ENCODE data around the gene CTNNA1.

CTNNA1 gene

DNA sequence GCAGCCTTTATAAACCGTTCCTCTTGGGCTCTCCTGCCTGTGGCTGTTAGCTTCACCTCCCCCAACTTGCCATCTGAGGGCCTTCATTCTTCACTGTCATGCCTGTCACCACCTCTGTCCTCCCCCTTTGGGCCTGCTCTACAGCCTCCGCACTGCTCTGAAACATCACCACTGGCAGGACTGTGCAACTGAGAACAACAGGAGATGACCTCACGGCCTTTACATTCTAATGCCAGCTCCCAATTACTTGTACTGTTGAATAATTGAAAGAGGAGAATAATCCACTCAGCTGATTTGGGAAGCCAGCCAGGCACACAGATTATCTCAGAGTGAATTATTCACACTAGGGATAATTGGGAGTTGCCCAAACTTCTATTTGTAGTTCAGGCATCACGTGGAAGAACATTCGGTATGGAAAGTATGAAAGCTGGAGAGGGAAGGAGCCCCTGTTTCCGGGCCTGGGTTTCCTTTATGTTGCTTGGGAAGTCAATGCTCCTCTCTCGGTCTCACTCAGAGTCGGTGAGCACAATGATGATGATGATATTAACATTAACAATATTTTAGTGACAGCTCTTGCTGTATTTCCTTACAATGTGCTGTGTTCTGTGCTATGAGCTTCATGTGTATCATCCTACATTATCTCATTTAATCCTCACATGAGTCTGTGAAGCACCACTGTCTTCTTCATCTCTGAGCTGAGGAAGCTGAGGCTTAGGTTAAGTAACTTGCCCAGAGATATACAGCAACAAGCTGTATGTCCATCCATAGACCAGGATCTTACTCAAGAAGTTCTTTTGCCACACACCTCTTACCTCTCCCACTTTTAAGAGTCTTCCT is 221.2 kb downstream of the CTNNA1 start:
- no peak for DNase-seq

DNA sequence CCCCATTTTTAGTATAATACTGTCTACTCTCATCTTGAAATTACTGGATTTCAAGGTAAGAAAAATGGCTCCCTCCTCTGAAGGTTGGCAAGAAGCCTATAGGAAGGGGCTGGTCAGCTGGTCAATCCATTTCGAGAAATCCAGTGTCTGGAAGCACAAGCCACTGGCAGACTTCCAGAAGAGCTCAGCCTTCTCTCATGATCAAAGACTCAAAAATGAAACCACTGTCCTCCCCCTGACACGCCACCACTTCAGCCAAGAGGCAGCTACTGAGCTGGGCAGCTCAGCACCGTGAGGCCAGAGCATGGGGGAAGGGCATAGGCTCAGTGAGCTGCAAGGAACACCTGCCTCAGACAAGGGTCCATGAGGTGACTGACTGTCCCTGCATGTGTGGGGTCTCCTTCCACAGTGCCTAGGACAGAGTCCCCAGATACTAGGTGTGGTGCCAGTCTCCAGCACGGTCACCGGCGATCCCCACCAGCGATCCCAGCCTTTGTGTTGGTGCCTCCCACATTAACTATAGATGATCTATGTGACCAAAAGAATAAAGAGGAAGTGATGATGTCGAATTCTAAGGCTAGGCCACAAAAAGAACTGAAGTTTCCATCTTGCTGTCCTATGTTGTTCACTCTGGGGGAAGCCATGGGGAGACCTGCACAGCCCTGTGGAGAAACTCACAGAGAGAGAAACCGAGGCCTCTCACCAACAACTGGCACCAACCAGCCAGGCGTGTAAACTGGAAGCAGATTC is 222.0 kb downstream of the CTNNA1 start:
- DNase-seq = no peak

DNA sequence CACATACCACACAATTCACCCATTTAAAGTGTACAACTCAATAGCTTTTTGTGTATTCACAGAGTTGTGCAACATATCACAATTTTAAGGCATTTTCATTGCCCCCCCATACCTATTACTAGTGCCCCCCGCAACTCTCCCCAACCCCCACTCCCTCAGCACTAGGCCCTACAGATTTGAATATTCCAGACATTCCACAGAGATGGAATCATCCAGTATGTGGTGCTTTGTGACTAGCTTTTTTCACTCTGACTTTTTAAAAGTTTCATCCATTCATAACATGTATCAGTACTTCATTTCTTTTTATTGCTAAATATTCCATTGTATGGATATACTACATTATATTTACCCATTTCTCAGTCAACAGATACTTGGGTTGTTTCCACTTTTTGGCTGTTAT is 224.9 kb downstream of the CTNNA1 start:
- DNase-seq = no peak

DNA sequence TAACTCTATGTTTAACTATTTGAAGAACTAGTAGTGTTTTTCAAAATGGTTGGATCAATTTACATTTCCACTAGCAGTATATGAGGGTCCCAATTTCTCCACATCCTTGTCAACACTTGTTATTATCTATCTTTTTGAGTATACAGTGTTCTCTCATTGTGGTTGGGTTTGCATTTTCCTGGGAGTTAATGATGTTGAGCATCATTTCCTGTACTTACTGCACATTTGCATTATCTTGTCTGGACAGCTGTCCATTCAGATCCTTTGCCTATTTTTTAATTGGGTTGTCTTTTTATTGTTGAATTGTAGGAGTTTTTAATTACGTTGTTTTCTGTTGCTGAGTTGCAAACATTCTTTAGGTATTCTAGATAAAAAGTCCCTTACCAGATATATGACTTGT is 225.4 kb downstream of the CTNNA1 start:
- no peak for DNase-seq

DNA sequence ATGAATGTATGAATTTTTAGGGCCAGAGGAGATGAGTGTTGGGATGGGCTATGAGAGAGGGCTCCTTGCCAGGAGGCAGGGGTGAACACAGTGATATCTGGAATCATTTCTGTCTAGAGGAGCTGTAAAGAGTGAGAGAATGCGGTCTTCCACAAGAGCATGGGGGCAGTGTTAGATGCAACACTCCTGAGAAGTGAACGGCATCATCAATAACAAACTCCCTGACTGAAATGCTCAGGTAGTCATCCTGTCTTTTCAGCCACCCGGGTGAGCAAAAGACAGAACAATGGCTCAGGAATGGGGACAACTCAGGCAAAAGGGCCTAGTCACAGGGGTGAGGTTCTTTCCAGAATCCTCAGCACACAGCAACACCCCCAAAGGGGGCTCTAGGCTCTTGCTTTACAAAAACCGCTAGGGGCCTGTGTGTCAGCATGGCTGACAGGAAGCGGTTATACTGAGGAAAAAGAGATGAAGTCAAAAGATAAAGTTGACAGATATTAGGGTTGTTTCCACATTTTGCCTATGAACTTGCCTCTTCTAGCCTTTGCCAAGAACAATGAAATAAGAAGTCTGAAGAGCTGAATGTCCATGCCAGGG is 226.6 kb downstream of the CTNNA1 start:
- no peak for DNase-seq

DNA sequence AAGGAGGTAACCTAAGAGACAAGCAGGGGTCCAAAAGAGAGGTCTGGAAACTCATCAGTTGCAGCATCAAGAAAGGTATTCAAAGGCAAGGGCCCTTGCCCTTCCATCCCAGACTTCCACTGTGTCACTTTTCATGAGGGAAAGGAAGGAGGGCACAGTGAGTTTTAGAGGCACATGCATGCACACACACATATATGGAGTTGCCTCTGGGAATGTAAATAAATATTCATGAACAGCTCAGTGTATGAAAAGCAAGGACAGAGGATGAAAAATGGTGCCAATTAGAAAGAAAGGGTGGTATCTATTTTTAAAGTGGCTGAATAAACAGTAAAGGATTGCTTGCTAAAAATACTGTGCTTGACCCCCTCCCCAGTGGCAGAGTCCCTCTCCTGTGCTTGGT is 227.2 kb downstream of the CTNNA1 start:
- no peak for DNase-seq

DNA sequence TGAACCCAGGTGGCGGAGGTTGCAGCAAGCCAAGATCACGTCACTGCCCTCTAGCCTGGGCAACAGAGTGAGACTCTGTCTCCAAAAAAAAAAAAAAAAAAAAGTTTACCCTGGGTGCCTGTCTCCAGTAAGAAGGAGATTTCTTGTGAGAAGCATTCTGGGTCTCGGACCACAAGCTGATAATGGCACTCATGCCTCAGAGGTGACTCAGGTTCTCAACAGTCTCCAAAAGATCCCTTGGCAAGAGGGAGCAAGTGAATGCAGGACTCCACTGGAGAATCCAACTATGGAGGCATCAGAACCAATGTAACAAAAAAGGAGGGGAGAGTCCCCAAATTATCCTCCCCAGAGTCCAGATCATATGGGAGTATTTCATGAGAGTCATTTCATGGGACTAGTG is 227.9 kb downstream of the CTNNA1 start:
- no peak for DNase-seq

DNA sequence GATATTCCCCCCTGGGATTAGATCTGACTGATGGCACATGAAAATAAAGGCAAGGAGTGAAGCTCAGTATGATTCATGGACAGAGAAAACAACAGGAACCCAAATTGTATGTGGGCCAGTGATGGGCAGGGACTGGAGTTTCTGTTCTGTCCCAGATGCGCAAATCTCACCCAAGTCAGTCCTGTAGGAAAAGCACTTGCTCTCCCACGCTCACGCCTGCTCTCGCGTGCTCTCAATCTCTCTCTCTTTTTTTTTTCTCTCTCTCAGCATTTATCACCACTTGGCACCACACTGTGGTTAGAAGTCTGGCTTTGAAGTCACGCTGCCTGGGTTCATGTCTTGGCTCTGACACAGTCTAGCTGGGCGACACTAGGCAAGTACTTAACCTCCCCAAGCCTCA is 228.4 kb downstream of the CTNNA1 start:
- DNase-seq = no peak

DNA sequence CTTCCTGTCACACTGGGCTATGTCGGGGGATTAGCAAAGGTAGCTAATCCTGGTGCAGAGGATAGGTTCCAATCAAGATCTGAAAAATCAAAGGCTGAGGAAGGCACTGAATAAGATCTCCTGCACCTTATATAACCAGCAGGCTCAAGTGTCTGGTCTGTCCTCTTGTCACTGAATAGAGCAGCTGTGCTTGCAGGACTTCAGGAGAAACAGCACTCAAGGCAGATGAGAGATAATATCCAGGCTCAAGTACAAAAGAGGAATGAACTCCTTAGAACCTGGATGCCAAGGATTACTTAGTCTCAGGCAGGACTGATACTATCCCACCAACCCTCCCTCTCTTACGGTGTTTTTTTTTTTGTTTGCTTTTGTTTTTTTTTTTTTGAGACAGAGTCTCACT is 230.8 kb downstream of the CTNNA1 start:
- DNase-seq = no peak
